ENCODE results near the gene RGCC. TPM values are rescaled to one million over a fixed set of nuclear protein-coding genes. Genes with fewer than 3 reads are reported as not detected.
"Not testable (repeated sequence)": the region's sequence is repeated elsewhere in the genome, so short reads cannot be mapped to it uniquely, and the experiment has no call there.

The RGCC gene
- total RNA-seq, 8 experiments from 2014 or later, result 0.16 to 19.2 (median 3.8) TPM; not detected in 2

GRCh38 chr13:41421330-41421729 is 36.0 kb upstream of the RGCC start:
- WGBS, 10 experiments, result 20 to 100% (median 78%) methylated on average over 1 to 4 of the region's 6 CpGs; no CpG with 5 or more reads in 2 of the 10 experiments
- in situ Hi-C loops (cut with MboI; ENCODE audit: low pct_unique_long_range_greater_than_20kb in 2 of 9, low sequenced_read_pairs in 9 of 9, unreplicated experiment in 9 of 9), result loop anchor here in 1 of 9 experiments (25.0 kb wide), 1 partner anchor 241 kb away; no protein-coding TSS in a partner anchor
- H3K4me1 ChIP-seq (replicated peaks in 1 of 2); H3K27ac ChIP-seq; H3K4me3 ChIP-seq; ATAC-seq (replicated peaks in 6 of 8): not testable (repeated sequence)

- H3K4me3 ChIP-seq; ATAC-seq (replicated peaks in 6 of 8); H3K27ac ChIP-seq; H3K4me1 ChIP-seq (replicated peaks in 1 of 2): not testable (repeated sequence)
- WGBS, 10 experiments, result 75 to 97% methylated on average over 4 to 6 of the region's 7 CpGs; no CpG with 5 or more reads in 8 of the 10 experiments
- in situ Hi-C loops (cut with MboI; ENCODE audit: low pct_unique_long_range_greater_than_20kb in 2 of 9, low sequenced_read_pairs in 9 of 9, unreplicated experiment in 9 of 9), result loop anchor here in 1 of 9 experiments (25.0 kb wide), 1 partner anchor 240 kb away; no protein-coding TSS in a partner anchor
These were observed 35.4 kb upstream of the RGCC start for GRCh38 chr13:41421983-41422382.

GRCh38 chr13:41423259-41423658 is 34.1 kb upstream of the RGCC start:
- H3K4me3 ChIP-seq; ATAC-seq (replicated peaks in 6 of 8); H3K27ac ChIP-seq; H3K4me1 ChIP-seq (replicated peaks in 1 of 2): not testable (repeated sequence)
- 60 to 94% (median 85%) methylated on average over 1 to 4 of the region's 13 CpGs; no CpG with 5 or more reads in 7 of the 10 experiments for WGBS, 10 experiments
- in situ Hi-C loops (cut with MboI; ENCODE audit: low pct_unique_long_range_greater_than_20kb in 2 of 9, low sequenced_read_pairs in 9 of 9, unreplicated experiment in 9 of 9), result loop anchor here in 1 of 9 experiments (25.0 kb wide), 1 partner anchor 239 kb away; no protein-coding TSS in a partner anchor

- not testable (repeated sequence) for ATAC-seq (replicated peaks in 6 of 8); H3K4me3 ChIP-seq; H3K27ac ChIP-seq; H3K4me1 ChIP-seq (replicated peaks in 1 of 2)
- in situ Hi-C loops (cut with MboI; ENCODE audit: low pct_unique_long_range_greater_than_20kb in 2 of 9, low sequenced_read_pairs in 9 of 9, unreplicated experiment in 9 of 9), result loop anchor here in 1 of 9 experiments (25.0 kb wide), 1 partner anchor 238 kb away; no protein-coding TSS in a partner anchor
- 74 to 100% (median 91%) methylated on average over 4 to 6 of the region's 6 CpGs; no CpG with 5 or more reads in 1 of the 10 experiments for WGBS, 10 experiments
These were observed 32.7 kb upstream of the RGCC start for GRCh38 chr13:41424675-41425074.

- in situ Hi-C loops (cut with MboI; ENCODE audit: low pct_unique_long_range_greater_than_20kb in 2 of 9, low sequenced_read_pairs in 9 of 9, unreplicated experiment in 9 of 9), result no loop called here
- Histone ChIP-seq H3K4me3 (no peak overlapping the region), H3K27ac (no peak overlapping the region), H3K4me1 (replicated peaks in 1 of 2) (no peaks in the 10 kb centered on the region)
- ATAC-seq (replicated peaks in 6 of 8), result no peak
- no CpG with 5 or more reads among the region's 22 CpGs for WGBS, 10 experiments
These were observed 31.3 kb upstream of the RGCC start for GRCh38 chr13:41426047-41426446.

GRCh38 chr13:41427666-41428065 is 29.7 kb upstream of the RGCC start:
- peak in 1 of 8 experiments; percentile 59 for ATAC-seq (replicated peaks in 6 of 8)
- WGBS, 10 experiments, result 19 to 90% (median 61%) methylated on average over 2 to 11 of the region's 17 CpGs; no CpG with 5 or more reads in 3 of the 10 experiments
- Histone ChIP-seq H3K4me1 (replicated peaks in 1 of 2) (no peaks in the 10 kb centered on the region), H3K4me3 (no peak overlapping the region), H3K27ac (no peak overlapping the region)
- in situ Hi-C loops (cut with MboI; ENCODE audit: low pct_unique_long_range_greater_than_20kb in 2 of 9, low sequenced_read_pairs in 9 of 9, unreplicated experiment in 9 of 9), result no loop called here

GRCh38 chr13:41428155-41428554 is 29.2 kb upstream of the RGCC start:
- ATAC-seq (replicated peaks in 6 of 8), result peak in 2 of 8 experiments; percentile 59 to 94
- 33% methylated on average over 1 of the region's 32 CpGs; no CpG with 5 or more reads in 9 of the 10 experiments for WGBS, 10 experiments

GRCh38 chr13:41434030-41434429 is 23.3 kb upstream of the RGCC start:
- H3K4me3 ChIP-seq; ATAC-seq (replicated peaks in 6 of 8); H3K4me1 ChIP-seq (replicated peaks in 1 of 2); H3K27ac ChIP-seq; in situ Hi-C loops (cut with MboI; ENCODE audit: low pct_unique_long_range_greater_than_20kb in 2 of 9, low sequenced_read_pairs in 9 of 9, unreplicated experiment in 9 of 9): not testable (repeated sequence)
- 30 to 100% (median 100%) methylated on average over 1 to 2 of the region's 6 CpGs; no CpG with 5 or more reads in 7 of the 10 experiments for WGBS, 10 experiments

More at GRCh38 chr13:41428155-41428554, 29.2 kb upstream of the RGCC start:
- in situ Hi-C loops (cut with MboI; ENCODE audit: low pct_unique_long_range_greater_than_20kb in 2 of 9, low sequenced_read_pairs in 9 of 9, unreplicated experiment in 9 of 9), result no loop called here
- H3K4me3 ChIP-seq, result no peak overlapping the region
- no peak overlapping the region for H3K27ac ChIP-seq
- no peaks in the 10 kb centered on the region for H3K4me1 ChIP-seq (replicated peaks in 1 of 2)

GRCh38 chr13:41434831-41435520 is 22.4 kb upstream of the RGCC start:
- Histone ChIP-seq H3K4me1 (replicated peaks in 1 of 2) (no peaks in the 10 kb centered on the region), H3K27ac (no peak overlapping the region), H3K4me3 (no peak overlapping the region)
- 50 to 100% (median 80%) methylated on average over 1 to 2 of the region's 6 CpGs; no CpG with 5 or more reads in 1 of the 10 experiments for WGBS, 10 experiments
- ATAC-seq (replicated peaks in 6 of 8), result no peak
- in situ Hi-C loops (cut with MboI; ENCODE audit: low pct_unique_long_range_greater_than_20kb in 2 of 9, low sequenced_read_pairs in 9 of 9, unreplicated experiment in 9 of 9), result no loop called here

GRCh38 chr13:41443969-41444368 is 13.4 kb upstream of the RGCC start:
- ATAC-seq (replicated peaks in 6 of 8), result no peak
- in situ Hi-C loops (cut with MboI; ENCODE audit: low pct_unique_long_range_greater_than_20kb in 2 of 9, low sequenced_read_pairs in 9 of 9, unreplicated experiment in 9 of 9), result no loop called here
- Histone ChIP-seq H3K27ac (no peak overlapping the region), H3K4me3 (no peak overlapping the region), H3K4me1 (replicated peaks in 1 of 2) (no peaks in the 10 kb centered on the region)
- WGBS, 10 experiments, result 40 to 100% (median 69%) methylated on average over 1 to 5 of the region's 5 CpGs; no CpG with 5 or more reads in 2 of the 10 experiments

- no peaks in the 10 kb centered on the region for H3K4me1 ChIP-seq (replicated peaks in 1 of 2)
- H3K27ac ChIP-seq, result no peak overlapping the region
- WGBS, 10 experiments, result 40 to 93% (median 83%) methylated on average over 1 to 2 of the region's 3 CpGs; no CpG with 5 or more reads in 4 of the 10 experiments
- in situ Hi-C loops (cut with MboI; ENCODE audit: low pct_unique_long_range_greater_than_20kb in 2 of 9, low sequenced_read_pairs in 9 of 9, unreplicated experiment in 9 of 9), result no loop called here
- H3K4me3 ChIP-seq, result no peak overlapping the region
- no peak for ATAC-seq (replicated peaks in 6 of 8)
These were observed 4.9 kb upstream of the RGCC start for GRCh38 chr13:41452462-41452861.

GRCh38 chr13:41453620-41454019 is 3.7 kb upstream of the RGCC start:
- WGBS, 10 experiments, result 64 to 95% (median 79%) methylated on average over 3 to 7 of the region's 7 CpGs
- in situ Hi-C loops (cut with MboI; ENCODE audit: low pct_unique_long_range_greater_than_20kb in 2 of 9, low sequenced_read_pairs in 9 of 9, unreplicated experiment in 9 of 9), result no loop called here
- no peak overlapping the region for H3K27ac ChIP-seq
- no peak for ATAC-seq (replicated peaks in 6 of 8)
- H3K4me1 ChIP-seq (replicated peaks in 1 of 2), result no peaks in the 10 kb centered on the region
- no peak overlapping the region for H3K4me3 ChIP-seq

- WGBS, 10 experiments, result 78 to 100% (median 83%) methylated on average over 2 to 12 of the region's 22 CpGs; no CpG with 5 or more reads in 4 of the 10 experiments
- H3K4me3 ChIP-seq, result no peak overlapping the region
- H3K27ac ChIP-seq, result no peak overlapping the region
- no peak for ATAC-seq (replicated peaks in 6 of 8)
- peaks cover 0 to 2% of the 10 kb centered on the region in 2 donors for H3K4me1 ChIP-seq (replicated peaks in 1 of 2)
- in situ Hi-C loops (cut with MboI; ENCODE audit: low pct_unique_long_range_greater_than_20kb in 2 of 9, low sequenced_read_pairs in 9 of 9, unreplicated experiment in 9 of 9), result no loop called here
These were observed 3.2 kb upstream of the RGCC start for GRCh38 chr13:41454170-41454569.

Measured in motor neuron (in vitro differentiated cells).